Left ventricle myocardium inferior (tissue), 1 donor: ENCODE measurements around the gene TAS2R46. TPM values are rescaled to one million over a fixed set of nuclear protein-coding genes. Genes with fewer than 3 reads are reported as not detected.
"Not testable (repeated sequence)": the region's sequence is repeated elsewhere in the genome, so short reads cannot be mapped to it uniquely, and the experiment has no call there.

Source experiments
- DNase-seq: peaks from one replicate; pipeline ENCODE4 v3.0.0-alpha.2; 2020
- H3K27ac ChIP-seq: fragments of 200-600 bp; replicated peaks from 2 replicates; pipeline ENCODE4 v1.8.0; 2021
- H3K27me3 ChIP-seq: fragments of 200-600 bp; 2 replicates; pipeline ENCODE4 v1.8.0; 2021; ENCODE audit warnings: low read depth
- H3K36me3 ChIP-seq: fragments of 200-600 bp; 2 replicates; pipeline ENCODE4 v1.8.0; 2021
- H3K4me1 ChIP-seq: fragments of 200-600 bp; 2 replicates; pipeline ENCODE4 v1.8.0; 2021
- H3K4me3 ChIP-seq: fragments of 200-600 bp; 2 replicates; pipeline ENCODE4 v1.8.0; 2021; ENCODE audit warnings: mild to moderate bottlenecking, moderate library complexity
- H3K9me3 ChIP-seq: fragments of 200-600 bp; replicated peaks from 2 replicates; pipeline ENCODE4 v1.8.0; 2021
- intact Hi-C: fragments of 100-400 bp; cut with micrococcal nuclease; formaldehyde crosslinking; loops from one replicate; pipeline ENCODE4 v1.11.0; 2022
- total RNA-seq: library from RNA; stranded (reverse); fragmentation: NEBNext Ultra II Directional; extraction: Animal tissue kit (Norgen Biotek cat#: 25700); gene quantifications from one replicate; pipeline ENCODE4 v1.2.1, GENCODE V29; 2021
- TF ChIP-seq, protein P1 (sequence below): fragments of 200-600 bp; IDR thresholded peaks from 2 replicates; pipeline ENCODE4 v1.8.0; 2021; ENCODE audit warnings: antibody characterized with exemption, mild to moderate bottlenecking, borderline replicate concordance
- donor health status: DM: no; HTN: yes; CAD: no; lungs with severe emphysema.

TAS2R46 gene
- total RNA-seq, 1 donor from 2014 or later, result 0.30 TPM

DNA sequence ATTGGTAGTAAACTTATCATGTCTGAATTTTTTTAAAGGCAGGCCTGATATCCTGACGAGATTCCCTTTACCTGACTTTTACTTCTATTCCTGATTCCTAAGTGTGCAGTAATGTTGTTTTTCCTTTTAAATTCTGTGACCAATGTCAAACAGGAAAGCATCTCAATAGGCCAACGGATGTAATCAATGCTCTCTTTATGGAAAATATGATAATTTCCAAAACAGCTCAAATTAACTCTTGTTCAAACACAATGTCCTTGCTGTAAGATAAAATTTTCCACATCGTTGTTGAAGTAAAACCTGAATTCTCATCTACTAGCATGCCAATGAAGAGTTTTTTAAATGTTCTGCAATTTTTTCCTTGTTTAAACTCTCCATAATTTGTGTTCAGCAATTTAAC is 22.9 kb downstream of the TAS2R46 start:
- TF ChIP-seq, protein P1, sequence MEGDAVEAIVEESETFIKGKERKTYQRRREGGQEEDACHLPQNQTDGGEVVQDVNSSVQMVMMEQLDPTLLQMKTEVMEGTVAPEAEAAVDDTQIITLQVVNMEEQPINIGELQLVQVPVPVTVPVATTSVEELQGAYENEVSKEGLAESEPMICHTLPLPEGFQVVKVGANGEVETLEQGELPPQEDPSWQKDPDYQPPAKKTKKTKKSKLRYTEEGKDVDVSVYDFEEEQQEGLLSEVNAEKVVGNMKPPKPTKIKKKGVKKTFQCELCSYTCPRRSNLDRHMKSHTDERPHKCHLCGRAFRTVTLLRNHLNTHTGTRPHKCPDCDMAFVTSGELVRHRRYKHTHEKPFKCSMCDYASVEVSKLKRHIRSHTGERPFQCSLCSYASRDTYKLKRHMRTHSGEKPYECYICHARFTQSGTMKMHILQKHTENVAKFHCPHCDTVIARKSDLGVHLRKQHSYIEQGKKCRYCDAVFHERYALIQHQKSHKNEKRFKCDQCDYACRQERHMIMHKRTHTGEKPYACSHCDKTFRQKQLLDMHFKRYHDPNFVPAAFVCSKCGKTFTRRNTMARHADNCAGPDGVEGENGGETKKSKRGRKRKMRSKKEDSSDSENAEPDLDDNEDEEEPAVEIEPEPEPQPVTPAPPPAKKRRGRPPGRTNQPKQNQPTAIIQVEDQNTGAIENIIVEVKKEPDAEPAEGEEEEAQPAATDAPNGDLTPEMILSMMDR, result no peak
- no peaks in the 10 kb centered on the region for H3K27me3 ChIP-seq
- intact Hi-C loops, result no loop called here
- H3K9me3 ChIP-seq, result peaks cover 14% of the 10 kb centered on the region
- no peak overlapping the region for H3K4me3 ChIP-seq
- H3K36me3 ChIP-seq, result peaks cover 7% of the 10 kb centered on the region
- no peak overlapping the region for H3K27ac ChIP-seq
- peaks cover 6% of the 10 kb centered on the region for H3K4me1 ChIP-seq
- no peak for DNase-seq

DNA sequence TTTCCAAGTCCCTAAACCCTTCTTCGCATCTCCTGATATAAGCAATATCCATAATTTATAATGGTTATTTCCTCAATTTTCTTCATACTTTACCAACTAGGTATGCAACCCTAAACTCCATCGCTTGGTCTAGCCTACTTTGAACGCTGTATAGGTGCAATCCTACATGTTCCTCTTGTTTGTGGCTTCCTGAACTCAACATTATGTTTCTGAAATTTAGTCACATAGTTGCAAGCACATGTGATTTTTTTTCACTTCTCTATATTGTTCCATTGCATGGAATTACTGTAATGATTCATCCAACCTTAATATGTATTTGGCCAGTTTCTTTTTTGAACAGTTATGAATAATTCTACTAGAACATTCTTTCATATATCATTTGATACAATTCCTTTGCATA is 28.1 kb downstream of the TAS2R46 start:
- H3K36me3 ChIP-seq, DNase-seq, H3K27ac ChIP-seq, H3K9me3 ChIP-seq, H3K4me3 ChIP-seq, H3K4me1 ChIP-seq, H3K27me3 ChIP-seq, intact Hi-C loops: not testable (repeated sequence)

- Histone ChIP-seq H3K36me3 (peaks cover 6% of the 10 kb centered on the region), H3K27me3 (no peaks in the 10 kb centered on the region), H3K27ac (no peak within 1 kb of the TSS), H3K4me1 (no peaks in the 10 kb centered on the region), H3K9me3 (no peaks in the 10 kb centered on the region), H3K4me3 (no peak within 1 kb of the TSS)
- intact Hi-C loops, result no loop called here
- no peak for DNase-seq
- TF ChIP-seq, protein P1, result no peak
These were observed 30.8 kb downstream of the TAS2R46 start, which contains the start of gene TAS2R31 for GRCh38 chr12:11031307-11031706. TSS of gene TAS2R31 (minus strand) at chr12:11031407. CDS start at chr12:11031335, 72 bp downstream.

DNA sequence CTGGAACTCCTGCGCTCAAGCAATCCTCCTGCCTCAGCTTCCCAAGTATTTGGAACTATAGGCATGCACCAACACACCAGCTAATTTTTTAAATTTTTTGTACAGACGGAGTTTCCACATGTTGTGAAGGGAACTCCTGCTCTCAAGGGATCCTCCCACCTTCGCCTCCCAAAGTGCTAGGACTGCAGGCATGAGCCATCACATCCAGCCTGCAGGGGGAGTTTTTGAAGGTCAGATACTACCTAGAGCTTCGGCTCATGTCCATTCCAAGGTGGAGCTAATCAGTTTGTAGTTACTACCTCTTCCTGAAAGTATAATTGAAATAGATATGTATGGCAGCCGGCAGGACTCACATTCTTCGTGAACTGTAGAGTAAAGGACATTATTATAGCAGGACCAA is 36.0 kb downstream of the TAS2R46 start:
- intact Hi-C loops, result no loop called here
- H3K27ac ChIP-seq, result no peak overlapping the region
- no peaks in the 10 kb centered on the region for H3K27me3 ChIP-seq
- DNase-seq, result no peak
- no peaks in the 10 kb centered on the region for H3K4me1 ChIP-seq
- H3K4me3 ChIP-seq, result no peak overlapping the region
- peaks cover 5% of the 10 kb centered on the region for H3K9me3 ChIP-seq
- peaks cover 15% of the 10 kb centered on the region for H3K36me3 ChIP-seq
- TF ChIP-seq, protein P1, result no peak

DNA sequence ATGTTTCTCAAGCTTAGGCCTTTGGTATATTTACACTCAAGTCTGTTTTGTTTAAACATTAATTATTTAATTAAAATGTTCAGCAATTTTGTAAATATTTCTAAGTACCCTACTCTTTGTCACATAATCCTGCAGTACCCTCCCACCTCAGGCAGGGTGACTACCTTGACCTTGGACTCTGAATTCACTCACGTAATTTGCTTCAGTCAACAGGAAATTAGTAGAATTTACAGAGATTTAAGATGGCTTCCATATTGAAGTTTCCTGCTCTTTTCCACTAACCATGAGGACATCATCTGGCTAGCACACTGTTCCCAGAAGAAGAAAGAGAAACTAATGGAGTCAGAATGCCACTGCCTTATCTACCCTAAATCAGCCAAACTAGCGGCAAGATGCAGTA is 38.7 kb downstream of the TAS2R46 start:
- Histone ChIP-seq H3K4me1 (no peaks in the 10 kb centered on the region), H3K9me3 (peaks cover 5% of the 10 kb centered on the region), H3K36me3 (peaks cover 15% of the 10 kb centered on the region), H3K27ac (no peak overlapping the region), H3K4me3 (no peak overlapping the region), H3K27me3 (no peaks in the 10 kb centered on the region)
- intact Hi-C loops, result no loop called here
- TF ChIP-seq, protein P1, result no peak
- no peak for DNase-seq

GRCh38 chr12:11022520-11022919 is 39.6 kb downstream of the TAS2R46 start, which contains the start of gene TAS2R19:
TSS of gene TAS2R19 (minus strand) at chr12:11022620. CDS start at chr12:11022571, 49 bp downstream.
- Histone ChIP-seq H3K4me1 (no peaks in the 10 kb centered on the region), H3K27ac (no peak within 1 kb of the TSS), H3K36me3 (peaks cover 11% of the 10 kb centered on the region), H3K27me3 (no peaks in the 10 kb centered on the region), H3K4me3 (no peak within 1 kb of the TSS), H3K9me3 (peaks cover 5% of the 10 kb centered on the region)
- intact Hi-C loops, result no loop called here
- no peak for DNase-seq
- TF ChIP-seq, protein P1, result no peak
